Right lobe of liver (tissue), 4 donors: ENCODE measurements around the gene RGS16.

ENCODE experiments used
- CTCF ChIP-seq, 4 donors: fragments of 200-600 bp in 3 of 4; fragments of 450-650 bp in 1 of 4; IDR thresholded peaks; one replicate each; pipeline versions ENCODE4 v1.5.1 to v1.8.0; 2016 to 2022; ENCODE audit warnings: antibody characterized with exemption in 4 of 4, mild to moderate bottlenecking in 2 of 4
- POLR2A ChIP-seq: fragments of 450-650 bp; IDR thresholded peaks from one replicate; pipeline ENCODE4 v1.6.1; 2017; ENCODE audit warnings: antibody characterized with exemption, mild to moderate bottlenecking
- donor health status: DM: no; HTN: no; CAD: no.
- donor health status: DM: no; HTN: no; CAD: no.
- donor health status: DM: no; HTN: yes; CAD: no.

- TF ChIP-seq CTCF (IDR thresholded peaks at IDR 0.05): no peak
- no peak for TF ChIP-seq POLR2A
Observed at GRCh38 chr1:182616130-182617013, 12.2 kb upstream of the RGS16 start.
